H9 (cell line): ENCODE measurements around the gene DCAF11. TPM values are rescaled to one million over a fixed set of nuclear protein-coding genes. Genes with fewer than 3 reads are reported as not detected.

Experiments used
- DNase-seq: peaks from one replicate; pipeline ENCODE4 v3.0.0-alpha.2; 2017
- H2AFZ ChIP-seq: one replicate; pipeline ENCODE4 v1.6.1; 2013; ENCODE audit warnings: mild to moderate bottlenecking, low read length, control low read depth, moderate library complexity
- H2AK5ac ChIP-seq: 2 replicates; pipeline ENCODE4 v1.6.1; 2013; ENCODE audit warnings: low read length, control low read depth, mixed read lengths; ENCODE audit not compliant: insufficient read length
- H2BK120ac ChIP-seq: one replicate; pipeline ENCODE4 v1.6.1; 2013; ENCODE audit warnings: low read depth, mild to moderate bottlenecking, low read length, control low read depth, inconsistent platforms; ENCODE audit not compliant: poor library complexity, severe bottlenecking
- H2BK12ac ChIP-seq: 2 replicates; pipeline ENCODE4 v1.6.1; 2013; ENCODE audit warnings: low read length, control low read depth, mixed read lengths, low read depth; ENCODE audit not compliant: insufficient read length
- H2BK15ac ChIP-seq: 2 replicates; pipeline ENCODE4 v1.6.1; 2013; ENCODE audit warnings: low read depth, low read length, control low read depth
- H2BK20ac ChIP-seq: one replicate; pipeline ENCODE4 v1.6.1; 2013; ENCODE audit warnings: low read depth, mild to moderate bottlenecking, low read length, control low read depth, inconsistent platforms; ENCODE audit not compliant: poor library complexity, severe bottlenecking
- H2BK5ac ChIP-seq: 2 replicates; pipeline ENCODE4 v1.6.1; 2013; ENCODE audit warnings: low read length, control low read depth, mixed read lengths; ENCODE audit not compliant: insufficient read length
- H3K14ac ChIP-seq: 2 replicates; pipeline ENCODE4 v1.6.1; 2013; ENCODE audit warnings: low read length, control low read depth; ENCODE audit not compliant: insufficient read depth
- H3K18ac ChIP-seq: 2 replicates; pipeline ENCODE4 v1.6.1; 2013; ENCODE audit warnings: low read depth, mild to moderate bottlenecking, mixed read lengths, low read length, control low read depth; ENCODE audit not compliant: insufficient read length
- H3K23ac ChIP-seq: 2 replicates; pipeline ENCODE4 v1.6.1; 2013; ENCODE audit warnings: low read length, control low read depth, mixed read lengths, low read depth; ENCODE audit not compliant: insufficient read length
- H3K23me2 ChIP-seq: 2 replicates; pipeline ENCODE4 v1.6.1; 2013; ENCODE audit warnings: low read depth, mild to moderate bottlenecking, mixed read lengths, low read length, control low read depth; ENCODE audit not compliant: insufficient read length, poor library complexity, severe bottlenecking
- H3K27ac ChIP-seq: 2 replicates; pipeline ENCODE4 v1.5.1; 2013; ENCODE audit warnings: low read length, control low read depth, mixed read lengths, low read depth; ENCODE audit not compliant: insufficient read length
- H3K27me3 ChIP-seq: 2 replicates; pipeline ENCODE4 v1.6.1; 2013; ENCODE audit warnings: low read length, control low read depth, inconsistent platforms; ENCODE audit not compliant: insufficient read depth
- H3K4ac ChIP-seq: 2 replicates; pipeline ENCODE4 v1.6.1; 2013; ENCODE audit warnings: low read depth, mild to moderate bottlenecking, control low read depth, inconsistent platforms, low read length, moderate library complexity
- H3K4me1 ChIP-seq: 2 replicates; pipeline ENCODE4 v1.6.1; 2013; ENCODE audit warnings: low read length, control low read depth, inconsistent platforms; ENCODE audit not compliant: insufficient read depth
- H3K4me2 ChIP-seq: 2 replicates; pipeline ENCODE4 v1.6.1; 2013; ENCODE audit warnings: low read length, control low read depth, mixed read lengths; ENCODE audit not compliant: insufficient read length, insufficient read depth
- H3K56ac ChIP-seq: 2 replicates; pipeline ENCODE4 v1.6.1; 2013; ENCODE audit warnings: low read depth, mild to moderate bottlenecking, mixed read lengths, low read length, control low read depth; ENCODE audit not compliant: insufficient read length
- H3K79me1 ChIP-seq: 2 replicates; pipeline ENCODE4 v1.6.1; 2013; ENCODE audit warnings: low read depth, mild to moderate bottlenecking, moderate library complexity, low read length, control low read depth, inconsistent platforms; ENCODE audit not compliant: insufficient read depth, poor library complexity, severe bottlenecking
- H3K79me2 ChIP-seq: 2 replicates; pipeline ENCODE4 v1.6.1; 2013; ENCODE audit warnings: low read length, control low read depth, inconsistent platforms; ENCODE audit not compliant: insufficient read depth
- H3K9ac ChIP-seq: 2 replicates; pipeline ENCODE4 v1.6.1; 2013; ENCODE audit warnings: low read length, control low read depth, mixed read lengths; ENCODE audit not compliant: insufficient read length; ENCODE audit errors: extremely low read depth
- H3K9me3 ChIP-seq: one replicate; pipeline ENCODE4 v1.6.1; 2013; ENCODE audit warnings: low read depth, low read length, inconsistent platforms; ENCODE audit not compliant: control insufficient read depth
- H3T11ph ChIP-seq: one replicate; pipeline ENCODE4 v1.6.1; 2013; ENCODE audit warnings: mild to moderate bottlenecking, low read length, control low read depth, inconsistent platforms
- H4K20me1 ChIP-seq: one replicate; pipeline ENCODE4 v1.6.1; 2013; ENCODE audit not compliant: control insufficient read depth, insufficient read length, insufficient read depth
- H4K5ac ChIP-seq: 2 replicates; pipeline ENCODE4 v1.6.1; 2013; ENCODE audit warnings: low read depth, mild to moderate bottlenecking, mixed read lengths, low read length, control low read depth; ENCODE audit not compliant: insufficient read length
- H4K8ac ChIP-seq: replicated peaks from 2 replicates; pipeline ENCODE4 v1.6.1; 2013; ENCODE audit warnings: low read length, control low read depth, mixed read lengths, low read depth; ENCODE audit not compliant: insufficient read length
- H4K91ac ChIP-seq: 2 replicates; pipeline ENCODE4 v1.6.1; 2013; ENCODE audit warnings: low read depth, mild to moderate bottlenecking, moderate library complexity, mixed read lengths, low read length, control low read depth; ENCODE audit not compliant: insufficient read length
- H3K27ac Mint-ChIP-seq, 3 experiments: 2 replicates in 2 of 3; 3 replicates in 1 of 3; pipeline ENCODE4 v1.8.0; 2020 to 2021; ENCODE audit warnings: mixed read lengths in 3 of 3, mild to moderate bottlenecking in 1 of 3, moderate library complexity in 1 of 3
- H3K27me3 Mint-ChIP-seq: 2 replicates; pipeline ENCODE4 v1.8.0; 2021; ENCODE audit warnings: low read depth, mild to moderate bottlenecking, moderate library complexity, mixed read lengths
- H3K36me3 Mint-ChIP-seq, 3 experiments: 2 replicates in 2 of 3; 3 replicates in 1 of 3; pipeline ENCODE4 v1.8.0; 2020 to 2021; ENCODE audit warnings: low read depth in 3 of 3, mixed read lengths in 3 of 3; ENCODE audit not compliant: insufficient read depth in 1 of 3
- H3K4me1 Mint-ChIP-seq, 2 experiments: 2 replicates each; pipeline ENCODE4 v1.8.0; 2020; ENCODE audit warnings: mixed read lengths in 2 of 2
- H3K4me3 Mint-ChIP-seq, 2 experiments: 2 replicates in 1 of 2; 3 replicates in 1 of 2; pipeline ENCODE4 v1.8.0; 2020 to 2021; ENCODE audit warnings: mild to moderate bottlenecking in 2 of 2, mixed read lengths in 2 of 2, moderate library complexity in 1 of 2
- H3K9me3 Mint-ChIP-seq, 2 experiments: 2 replicates in 1 of 2; 3 replicates in 1 of 2; pipeline ENCODE4 v1.8.0; 2020; ENCODE audit warnings: mild to moderate bottlenecking in 2 of 2, mixed read lengths in 2 of 2, moderate library complexity in 1 of 2
- CTCF ChIP-seq: fragments of 200-600 bp; sonication (generic); conservative IDR thresholded peaks from 3 replicates; pipeline ENCODE4 v1.8.0; 2021; ENCODE audit warnings: antibody characterized with exemption, mild to moderate bottlenecking
- WGBS: extraction: QIAGEN DNeasy Blood & Tissue Kit; methylation state at CpG from one replicate; pipeline ENCODE4 v1.1.7; 2013; ENCODE audit warnings: missing lambda C conversion rate, low lambda C conversion rate, mixed read lengths; ENCODE audit not compliant: insufficient read length; ENCODE audit errors: extremely low coverage; 5-methylcytosine and 5-hydroxymethylcytosine counted together
- total RNA-seq: library from RNA; stranded (reverse); gene quantifications from 2 replicates; pipeline ENCODE4 v1.2.1, GENCODE V29; 2021

Gene DCAF11
- total RNA-seq, 1 experiment from 2014 or later: 73.4 TPM

- Histone ChIP-seq H3K4me2 (no peak overlapping the region), H3K23ac (no peak overlapping the region), H3K23me2 (no peaks in the 10 kb centered on the region), H3K18ac (no peak overlapping the region), H2BK120ac (no peak overlapping the region), H3K9me3 (no peaks in the 10 kb centered on the region), H4K91ac (no peak overlapping the region), H2BK15ac (no peak overlapping the region), H2BK20ac (no peak overlapping the region), H4K5ac (no peak overlapping the region), H3K4me1 (no peaks in the 10 kb centered on the region), H2AK5ac (no peak overlapping the region), H3K79me1 (no peaks in the 10 kb centered on the region), H2BK5ac (no peak overlapping the region), H3K9ac (no peak overlapping the region), H3K14ac (no peak overlapping the region), H3K27me3 (no peaks in the 10 kb centered on the region), H2AFZ (no peak overlapping the region), H3K4ac (no peak overlapping the region), H3K27ac (no peak overlapping the region), H3K56ac (no peak overlapping the region), H2BK12ac (no peak overlapping the region), H4K8ac (no peak overlapping the region), H3K79me2 (no peaks in the 10 kb centered on the region), H3T11ph (no peak overlapping the region), H4K20me1 (no peaks in the 10 kb centered on the region)
- H3K27ac Mint-ChIP-seq: no peak overlapping the region
- H3K4me3 Mint-ChIP-seq: no peak overlapping the region
- no peak for DNase-seq
- no peak for TF ChIP-seq CTCF
- H3K27me3 Mint-ChIP-seq: no peaks in the 10 kb centered on the region
- WGBS: no CpG with 5 or more reads among the region's 2 CpGs
- no peaks in the 10 kb centered on the region for H3K4me1 Mint-ChIP-seq
- H3K9me3 Mint-ChIP-seq: no peaks in the 10 kb centered on the region
- peaks cover 2 to 17% (median 15%) of the 10 kb centered on the region in 3 experiments; a peak in 6 of 7 replicates for H3K36me3 Mint-ChIP-seq
These were observed 13.1 kb downstream of the DCAF11 start for GRCh38 chr14:24127673-24128072.
